Astrocyte (in vitro differentiated cells and primary cell): ENCODE measurements around the gene SLC1A3. TPM values are rescaled to one million over a fixed set of nuclear protein-coding genes. Genes with fewer than 3 reads are reported as not detected.
A peak's percentile ranks its signal among the peaks of the same experiment; 100 is the strongest.

ENCODE experiments used
- DNase-seq: peaks from one replicate; pipeline ENCODE4 v3.0.0-alpha.2; 2010; ENCODE audit warnings: low read depth
- FAIRE-seq: peaks from 2 replicates; lab custom pipeline; 2011; peaks lifted over from hg19 to GRCh38; lab: Jason Lieb, UNC
- H2AFZ ChIP-seq: 2 replicates; pipeline ENCODE4 v1.6.0; 2012; ENCODE audit warnings: low read depth, low read length, inconsistent platforms
- H3K27ac ChIP-seq: 2 replicates; pipeline ENCODE4 v1.5.1; 2011; ENCODE audit warnings: low read depth, low read length, inconsistent platforms
- H3K27me3 ChIP-seq: 2 replicates; pipeline ENCODE4 v1.6.0; 2011; ENCODE audit warnings: low read length, inconsistent platforms; ENCODE audit not compliant: insufficient read depth
- H3K36me3 ChIP-seq: 2 replicates; pipeline ENCODE4 v1.5.1; 2011; ENCODE audit warnings: low read length, inconsistent platforms; ENCODE audit not compliant: insufficient read depth
- H3K4me1 ChIP-seq: 2 replicates; pipeline ENCODE4 v1.5.1; 2011; ENCODE audit warnings: low read length, inconsistent platforms; ENCODE audit not compliant: insufficient read depth
- H3K4me2 ChIP-seq: 2 replicates; pipeline ENCODE4 v1.6.0; 2012; ENCODE audit warnings: low read length, inconsistent platforms
- H3K4me3 ChIP-seq: 2 replicates; pipeline ENCODE4 v1.5.1; 2011; ENCODE audit warnings: low read depth, mild to moderate bottlenecking, low read length, inconsistent platforms; ENCODE audit not compliant: insufficient read depth
- H3K79me2 ChIP-seq: 2 replicates; pipeline ENCODE4 v1.6.0; 2012; ENCODE audit warnings: mild to moderate bottlenecking, low read length, inconsistent platforms; ENCODE audit not compliant: insufficient read depth
- H3K9ac ChIP-seq: 2 replicates; pipeline ENCODE4 v1.6.0; 2012; ENCODE audit warnings: mild to moderate bottlenecking, low read length, inconsistent platforms
- H3K9me3 ChIP-seq: 2 replicates; pipeline ENCODE4 v1.5.1; 2012; ENCODE audit warnings: low read depth, mild to moderate bottlenecking, low read length, inconsistent platforms; ENCODE audit not compliant: insufficient read depth
- H4K20me1 ChIP-seq: 2 replicates; pipeline ENCODE4 v1.6.0; 2012; ENCODE audit warnings: low read length, inconsistent platforms; ENCODE audit not compliant: insufficient read depth
- H3K27ac Mint-ChIP-seq: one replicate; pipeline ENCODE4 v1.8.0; 2021; ENCODE audit warnings: mild to moderate bottlenecking, mixed read lengths; ENCODE audit not compliant: unreplicated experiment
- H3K27me3 Mint-ChIP-seq: one replicate; pipeline ENCODE4 v1.8.0; 2021; ENCODE audit warnings: low read depth, mixed read lengths; ENCODE audit not compliant: unreplicated experiment
- H3K36me3 Mint-ChIP-seq: one replicate; pipeline ENCODE4 v1.8.0; 2021; ENCODE audit warnings: low read depth, mixed read lengths; ENCODE audit not compliant: unreplicated experiment
- H3K4me1 Mint-ChIP-seq: one replicate; pipeline ENCODE4 v1.8.0; 2021; ENCODE audit warnings: low read depth, mixed read lengths; ENCODE audit not compliant: unreplicated experiment
- H3K4me3 Mint-ChIP-seq: one replicate; pipeline ENCODE4 v1.8.0; 2021; ENCODE audit warnings: mild to moderate bottlenecking, moderate library complexity, mixed read lengths; ENCODE audit not compliant: unreplicated experiment
- H3K9me3 Mint-ChIP-seq: one replicate; pipeline ENCODE4 v1.8.0; 2021; ENCODE audit warnings: mild to moderate bottlenecking, mixed read lengths; ENCODE audit not compliant: unreplicated experiment
- EZH2 ChIP-seq: IDR thresholded peaks from 2 replicates; pipeline ENCODE4 v1.6.1; 2012; ENCODE audit warnings: mild to moderate bottlenecking, low read length, inconsistent platforms; ENCODE audit not compliant: insufficient read depth
- total RNA-seq: library from RNA; stranded (reverse); gene quantifications from 2 replicates; pipeline ENCODE4 v1.2.1, GENCODE V29; 2021
- TF ChIP-seq, protein P1 (sequence below): IDR thresholded peaks from 2 replicates; pipeline ENCODE4 v1.5.1; 2011; ENCODE audit warnings: low read depth, mild to moderate bottlenecking, inconsistent platforms, low read length, moderate library complexity; ENCODE audit not compliant: insufficient read depth

Gene SLC1A3
- total RNA-seq, 1 donor from 2014 or later = 23.8 TPM

DNA sequence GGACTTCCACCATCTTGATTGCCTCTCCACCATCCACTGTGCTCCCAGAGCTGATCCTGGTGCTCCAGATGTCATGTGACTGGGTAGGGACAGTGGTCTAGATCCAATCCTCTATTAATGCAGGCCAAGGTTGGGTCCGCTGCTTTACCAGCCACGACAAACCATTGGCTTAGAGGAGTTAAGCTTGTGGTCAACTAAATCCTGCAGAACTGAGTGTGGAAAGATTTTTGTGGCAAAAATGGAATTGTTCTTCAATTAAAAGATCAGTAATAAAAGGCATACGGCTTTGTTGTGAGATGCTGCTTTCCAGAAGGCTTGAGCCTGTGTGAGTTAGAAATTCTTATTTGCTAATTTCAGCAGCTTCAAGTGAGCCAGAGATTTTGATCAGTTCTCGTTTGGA is 30.7 kb downstream of the SLC1A3 start:
- no peak for TF ChIP-seq EZH2
- TF ChIP-seq, protein P1, sequence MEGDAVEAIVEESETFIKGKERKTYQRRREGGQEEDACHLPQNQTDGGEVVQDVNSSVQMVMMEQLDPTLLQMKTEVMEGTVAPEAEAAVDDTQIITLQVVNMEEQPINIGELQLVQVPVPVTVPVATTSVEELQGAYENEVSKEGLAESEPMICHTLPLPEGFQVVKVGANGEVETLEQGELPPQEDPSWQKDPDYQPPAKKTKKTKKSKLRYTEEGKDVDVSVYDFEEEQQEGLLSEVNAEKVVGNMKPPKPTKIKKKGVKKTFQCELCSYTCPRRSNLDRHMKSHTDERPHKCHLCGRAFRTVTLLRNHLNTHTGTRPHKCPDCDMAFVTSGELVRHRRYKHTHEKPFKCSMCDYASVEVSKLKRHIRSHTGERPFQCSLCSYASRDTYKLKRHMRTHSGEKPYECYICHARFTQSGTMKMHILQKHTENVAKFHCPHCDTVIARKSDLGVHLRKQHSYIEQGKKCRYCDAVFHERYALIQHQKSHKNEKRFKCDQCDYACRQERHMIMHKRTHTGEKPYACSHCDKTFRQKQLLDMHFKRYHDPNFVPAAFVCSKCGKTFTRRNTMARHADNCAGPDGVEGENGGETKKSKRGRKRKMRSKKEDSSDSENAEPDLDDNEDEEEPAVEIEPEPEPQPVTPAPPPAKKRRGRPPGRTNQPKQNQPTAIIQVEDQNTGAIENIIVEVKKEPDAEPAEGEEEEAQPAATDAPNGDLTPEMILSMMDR = no peak
- no peak for DNase-seq
- Histone ChIP-seq H3K4me1 (peaks cover 4% of the 10 kb centered on the region), H3K79me2 (no peaks in the 10 kb centered on the region), H3K4me3 (no peak overlapping the region), H3K36me3 (no peaks in the 10 kb centered on the region), H3K27me3 (no peaks in the 10 kb centered on the region), H4K20me1 (no peaks in the 10 kb centered on the region), H3K27ac (no peak overlapping the region), H3K9me3 (no peaks in the 10 kb centered on the region), H2AFZ (no peak overlapping the region), H3K9ac (no peak overlapping the region), H3K4me2 (no peak overlapping the region)
- Mint-ChIP-seq H3K36me3 (peaks cover 7% of the 10 kb centered on the region), H3K4me1 (peaks cover 37% of the 10 kb centered on the region), H3K9me3 (no peaks in the 10 kb centered on the region), H3K4me3 (no peak overlapping the region), H3K27me3 (no peaks in the 10 kb centered on the region), H3K27ac (no peak overlapping the region)
- FAIRE-seq = peak; percentile 32

DNA sequence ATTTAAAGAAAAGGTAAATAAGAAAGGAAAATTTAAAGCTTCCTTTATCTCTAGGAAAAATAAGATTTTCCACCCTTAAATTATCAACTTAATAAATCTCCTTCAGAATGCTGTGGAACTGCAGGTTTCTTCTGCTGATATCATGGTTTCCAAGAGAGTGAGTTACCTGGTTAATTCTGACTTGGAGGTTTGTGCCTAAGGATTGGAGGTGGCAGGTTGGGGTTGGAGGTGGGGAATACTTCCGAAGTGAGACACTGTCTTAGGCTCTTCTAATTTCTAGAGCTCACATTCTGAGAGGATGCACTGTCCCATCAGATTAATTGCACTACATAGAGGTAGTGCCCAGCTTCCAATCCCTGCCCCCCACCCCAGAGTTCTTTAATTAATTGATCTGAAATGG is 31.1 kb downstream of the SLC1A3 start:
- TF ChIP-seq EZH2 = no peak
- TF ChIP-seq, protein P1 = no peak
- Histone ChIP-seq H3K4me3 (no peak overlapping the region), H3K27me3 (no peaks in the 10 kb centered on the region), H3K79me2 (no peaks in the 10 kb centered on the region), H3K9ac (no peak overlapping the region), H4K20me1 (no peaks in the 10 kb centered on the region), H3K27ac (no peak overlapping the region), H3K9me3 (no peaks in the 10 kb centered on the region), H2AFZ (no peak overlapping the region), H3K36me3 (no peaks in the 10 kb centered on the region), H3K4me1 (peaks cover 4% of the 10 kb centered on the region), H3K4me2 (no peak overlapping the region)
- Mint-ChIP-seq H3K36me3 (peaks cover 7% of the 10 kb centered on the region), H3K27me3 (no peaks in the 10 kb centered on the region), H3K4me3 (no peak overlapping the region), H3K27ac (peak overlapping the region; percentile 66), H3K9me3 (no peaks in the 10 kb centered on the region), H3K4me1 (peaks cover 37% of the 10 kb centered on the region)
- FAIRE-seq (no peak), DNase-seq (no peak)

DNA sequence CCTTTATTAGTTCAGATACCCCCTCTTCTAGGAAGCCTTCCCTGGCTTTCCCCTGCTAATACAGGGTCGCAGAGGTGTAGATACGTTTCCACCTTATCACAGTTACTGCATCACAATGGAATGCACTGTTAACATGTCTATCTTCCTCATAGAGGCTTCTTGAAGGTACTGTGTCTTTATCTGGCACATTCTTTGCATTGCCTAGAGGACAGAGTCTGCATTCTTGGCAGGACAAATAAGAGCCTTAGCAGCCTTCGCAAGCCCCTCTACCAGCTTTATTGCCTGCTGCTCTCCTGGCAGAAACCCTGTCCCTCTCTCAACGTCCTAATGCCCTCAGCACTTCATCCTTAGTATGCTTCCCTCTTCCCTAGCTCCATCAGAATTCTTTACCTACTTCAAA is 31.6 kb downstream of the SLC1A3 start:
- H3K36me3 Mint-ChIP-seq = peaks cover 7% of the 10 kb centered on the region
- H3K9me3 Mint-ChIP-seq = no peaks in the 10 kb centered on the region
- H4K20me1 ChIP-seq = no peaks in the 10 kb centered on the region
- no peaks in the 10 kb centered on the region for H3K27me3 Mint-ChIP-seq
- no peaks in the 10 kb centered on the region for H3K9me3 ChIP-seq
- peaks cover 4% of the 10 kb centered on the region for H3K4me1 ChIP-seq
- no peak for DNase-seq
- no peaks in the 10 kb centered on the region for H3K36me3 ChIP-seq
- H3K4me3 Mint-ChIP-seq = peak overlapping the region; percentile 46
- no peak overlapping the region for H3K4me3 ChIP-seq
- peak overlapping the region; percentile 66 for H3K27ac Mint-ChIP-seq
- no peak for FAIRE-seq
- no peaks in the 10 kb centered on the region for H3K79me2 ChIP-seq
- peaks cover 37% of the 10 kb centered on the region for H3K4me1 Mint-ChIP-seq
- peak overlapping the region; percentile 19 for H3K4me2 ChIP-seq
- no peak overlapping the region for H3K9ac ChIP-seq
- no peaks in the 10 kb centered on the region for H3K27me3 ChIP-seq
- no peak for TF ChIP-seq EZH2
- TF ChIP-seq, protein P1 = no peak
- H3K27ac ChIP-seq = no peak overlapping the region
- no peak overlapping the region for H2AFZ ChIP-seq
